Panc1 (cell line): ENCODE results near the gene A2M. TPM values are rescaled to one million over a fixed set of nuclear protein-coding genes. Genes with fewer than 3 reads are reported as not detected.

ENCODE experiments used
- ATAC-seq: fragments of 200-7000 bp; cut with Tn5 transposase; 2 replicates; pipeline ENCODE4 v1.9.1; 2020; ENCODE audit warnings: mild to moderate bottlenecking, moderate library complexity
- BruUV-seq: library from RNA; stranded (reverse); fragments of 400-500 nt; replicated peaks from 2 replicates; lab custom pipeline; 2021; lab: Mats Ljungman, UMichigan
- CTCF ChIA-PET: fragments of 300-600 bp; sonication (Branson Sonifier 250); formaldehyde crosslinking; loops from one replicate; lab custom pipeline; 2022; ENCODE audit warnings: antibody characterized with exemption; lab: Charles Lee
- POLR2A ChIA-PET: fragments of 300-600 bp; sonication (Branson Sonifier 250); formaldehyde crosslinking; loops from one replicate; lab custom pipeline; 2022; ENCODE audit warnings: antibody characterized with exemption; lab: Charles Lee
- DNase-seq: peaks from one replicate; pipeline ENCODE4 v3.0.0-alpha.2; 2010; ENCODE audit warnings: low read depth, low spot score
- H3K27ac ChIP-seq: 2 replicates; pipeline ENCODE4 v1.5.1; 2011; ENCODE audit warnings: mild to moderate bottlenecking, low read length, inconsistent platforms
- H3K27me3 ChIP-seq: fragments of 200-500 bp; sonication (Bioruptor generic); 2 replicates; pipeline ENCODE4 v1.6.0; 2014; ENCODE audit warnings: low read length, inconsistent platforms; ENCODE audit not compliant: control insufficient read depth, insufficient read depth
- H3K36me3 ChIP-seq: fragments of 200-500 bp; sonication (Bioruptor generic); 2 replicates; pipeline ENCODE4 v1.5.1; 2014; ENCODE audit warnings: inconsistent platforms, mild to moderate bottlenecking, low read length, moderate library complexity; ENCODE audit not compliant: control insufficient read depth, insufficient read depth
- H3K4me1 ChIP-seq: 2 replicates; pipeline ENCODE4 v1.5.1; 2011; ENCODE audit warnings: inconsistent platforms, mild to moderate bottlenecking, low read length, moderate library complexity; ENCODE audit not compliant: control insufficient read depth, insufficient read depth
- H3K4me3 ChIP-seq, 2 experiments: 2 replicates each; pipeline ENCODE4 v1.5.1; 2011 to 2012; ENCODE audit warnings: low read depth in 2 of 2, low read length in 2 of 2, mild to moderate bottlenecking in 2 of 2, inconsistent platforms in 1 of 2, moderate library complexity in 1 of 2
- H3K9me3 ChIP-seq: fragments of 200-500 bp; sonication (Bioruptor generic); 2 replicates; pipeline ENCODE4 v1.5.1; 2014; ENCODE audit warnings: low read depth, mild to moderate bottlenecking, inconsistent platforms, low read length, moderate library complexity; ENCODE audit not compliant: control insufficient read depth, insufficient read depth
- CTCF ChIP-seq: fragments of 450-650 bp; IDR thresholded peaks from 2 replicates; pipeline ENCODE4 v1.5.1; 2017; ENCODE audit warnings: mild to moderate bottlenecking
- POLR2AphosphoS5 ChIP-seq: IDR thresholded peaks from 2 replicates; pipeline ENCODE4 v1.6.1; 2012; ENCODE audit warnings: mild to moderate bottlenecking, low read depth, low read length, moderate library complexity
- REST ChIP-seq, 2 experiments: IDR thresholded peaks; 2 replicates each; pipeline ENCODE4 v1.6.1; 2011 to 2012; ENCODE audit warnings: low read depth in 2 of 2, control low read depth in 1 of 2, low read length in 1 of 2, mild to moderate bottlenecking in 1 of 2, moderate library complexity in 1 of 2; ENCODE audit not compliant: insufficient read depth in 1 of 2
- SIN3A ChIP-seq: IDR thresholded peaks from 2 replicates; pipeline ENCODE4 v1.6.1; 2012; ENCODE audit warnings: low read depth, mild to moderate bottlenecking, low read length, moderate library complexity, borderline replicate concordance; ENCODE audit not compliant: insufficient read depth
- TCF7L2 ChIP-seq: IDR thresholded peaks from 2 replicates; pipeline ENCODE4 v1.6.1; 2011; ENCODE audit warnings: mild to moderate bottlenecking, low read depth, low read length, inconsistent platforms
- in situ Hi-C: cut with HindIII; loops from 2 replicates; pipeline ENCODE4 v1.10.0; 2016; ENCODE audit warnings: low sequenced_read_pairs, low pct_unique_long_range_greater_than_20kb
- intact Hi-C: fragments of 100-400 bp; cut with micrococcal nuclease; formaldehyde crosslinking; loops from one replicate; pipeline ENCODE4 v1.10.0; 2022; ENCODE audit not compliant: unreplicated experiment
- total RNA-seq: library from RNA; stranded (reverse); gene quantifications from one replicate; pipeline ENCODE4 v1.2.1, GENCODE V29; 2021; ENCODE audit not compliant: unreplicated experiment

A2M gene
- total RNA-seq, 1 experiment from 2014 or later = 2.1 TPM

GRCh38 chr12:9111525-9111924, 4.2 kb downstream of the A2M start:
- no peak for ATAC-seq
- POLR2A ChIA-PET = interaction anchor here (0.6 kb wide), 1 partner anchor 707 kb away, joined by 4 read pairs; no protein-coding TSS in a partner anchor

DNA sequence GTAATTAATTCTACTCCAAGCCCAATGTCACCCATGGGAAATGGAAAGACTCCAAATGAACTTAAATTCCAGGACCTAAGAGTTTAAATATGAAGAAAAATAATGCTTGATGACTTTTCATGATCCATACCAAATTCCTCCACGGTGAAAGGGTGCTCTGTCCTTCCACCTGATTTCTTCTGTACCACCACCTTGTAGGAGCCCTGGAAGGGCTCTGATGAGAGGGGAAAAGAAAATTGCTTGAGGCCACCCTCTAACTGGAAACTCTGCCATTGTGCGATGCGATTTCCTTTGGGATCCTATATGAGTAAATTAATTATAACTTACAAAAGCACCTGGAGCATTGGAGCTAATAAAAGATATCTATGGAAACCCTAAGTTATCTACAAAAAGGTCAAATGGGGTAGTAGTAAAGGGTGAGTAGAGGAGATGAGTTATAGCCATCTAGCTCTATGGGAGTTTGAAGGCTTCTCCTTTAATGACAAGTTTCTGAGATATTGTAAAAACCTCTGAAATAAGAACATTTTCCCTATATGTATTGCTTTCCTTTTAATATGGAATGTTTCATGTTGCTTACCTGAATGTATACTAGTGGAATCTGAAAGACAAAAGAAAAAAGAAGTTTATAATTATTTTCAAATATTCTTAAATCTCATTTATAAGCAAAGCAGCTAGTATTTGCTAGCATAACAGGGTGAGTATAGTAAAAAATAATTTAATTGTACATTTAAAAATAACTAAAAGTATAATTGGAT, 5.8 kb downstream of the A2M start:
- H3K27me3 ChIP-seq = no peaks in the 10 kb centered on the region
- no peak for ATAC-seq
- no peak for DNase-seq
- H3K36me3 ChIP-seq = no peaks in the 10 kb centered on the region
- no peak overlapping the region for H3K27ac ChIP-seq
- H3K4me3 ChIP-seq = no peak overlapping the region
- POLR2A ChIA-PET = no interaction called here
- BruUV-seq = no TSS peak
- H3K9me3 ChIP-seq = no peaks in the 10 kb centered on the region
- CTCF ChIA-PET = no interaction called here
- no peak for TF ChIP-seq REST (IDR thresholded peaks at IDR 0.05; ENCODE audit: insufficient read depth in 1 of 2, low read depth in 2 of 2, low read length in 1 of 2)
- TF ChIP-seq TCF7L2 = no peak
- no peak for TF ChIP-seq POLR2AphosphoS5
- TF ChIP-seq CTCF = no peak
- intact Hi-C loops (no loop called here), in situ Hi-C loops (no loop called here)
- H3K4me1 ChIP-seq = no peaks in the 10 kb centered on the region

More at GRCh38 chr12:9111525-9111924, 4.2 kb downstream of the A2M start:
- no TSS peak for BruUV-seq
- Histone ChIP-seq H3K9me3 (no peaks in the 10 kb centered on the region), H3K4me1 (no peaks in the 10 kb centered on the region), H3K27ac (no peak overlapping the region), H3K4me3 (no peak overlapping the region), H3K36me3 (no peaks in the 10 kb centered on the region), H3K27me3 (no peaks in the 10 kb centered on the region)
- intact Hi-C loops (no loop called here), in situ Hi-C loops (no loop called here)
- CTCF ChIA-PET = no interaction called here
- no peak for DNase-seq
- no peak for TF ChIP-seq CTCF
- TF ChIP-seq POLR2AphosphoS5 = no peak
- TF ChIP-seq SIN3A = no peak
- no peak for TF ChIP-seq REST (IDR thresholded peaks at IDR 0.05; ENCODE audit: insufficient read depth in 1 of 2, low read depth in 2 of 2, low read length in 1 of 2)
- no peak for TF ChIP-seq TCF7L2
